ENCODE results near the gene IRF5.

IRF5 gene, protein sequence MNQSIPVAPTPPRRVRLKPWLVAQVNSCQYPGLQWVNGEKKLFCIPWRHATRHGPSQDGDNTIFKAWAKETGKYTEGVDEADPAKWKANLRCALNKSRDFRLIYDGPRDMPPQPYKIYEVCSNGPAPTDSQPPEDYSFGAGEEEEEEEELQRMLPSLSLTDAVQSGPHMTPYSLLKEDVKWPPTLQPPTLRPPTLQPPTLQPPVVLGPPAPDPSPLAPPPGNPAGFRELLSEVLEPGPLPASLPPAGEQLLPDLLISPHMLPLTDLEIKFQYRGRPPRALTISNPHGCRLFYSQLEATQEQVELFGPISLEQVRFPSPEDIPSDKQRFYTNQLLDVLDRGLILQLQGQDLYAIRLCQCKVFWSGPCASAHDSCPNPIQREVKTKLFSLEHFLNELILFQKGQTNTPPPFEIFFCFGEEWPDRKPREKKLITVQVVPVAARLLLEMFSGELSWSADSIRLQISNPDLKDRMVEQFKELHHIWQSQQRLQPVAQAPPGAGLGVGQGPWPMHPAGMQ

DNA sequence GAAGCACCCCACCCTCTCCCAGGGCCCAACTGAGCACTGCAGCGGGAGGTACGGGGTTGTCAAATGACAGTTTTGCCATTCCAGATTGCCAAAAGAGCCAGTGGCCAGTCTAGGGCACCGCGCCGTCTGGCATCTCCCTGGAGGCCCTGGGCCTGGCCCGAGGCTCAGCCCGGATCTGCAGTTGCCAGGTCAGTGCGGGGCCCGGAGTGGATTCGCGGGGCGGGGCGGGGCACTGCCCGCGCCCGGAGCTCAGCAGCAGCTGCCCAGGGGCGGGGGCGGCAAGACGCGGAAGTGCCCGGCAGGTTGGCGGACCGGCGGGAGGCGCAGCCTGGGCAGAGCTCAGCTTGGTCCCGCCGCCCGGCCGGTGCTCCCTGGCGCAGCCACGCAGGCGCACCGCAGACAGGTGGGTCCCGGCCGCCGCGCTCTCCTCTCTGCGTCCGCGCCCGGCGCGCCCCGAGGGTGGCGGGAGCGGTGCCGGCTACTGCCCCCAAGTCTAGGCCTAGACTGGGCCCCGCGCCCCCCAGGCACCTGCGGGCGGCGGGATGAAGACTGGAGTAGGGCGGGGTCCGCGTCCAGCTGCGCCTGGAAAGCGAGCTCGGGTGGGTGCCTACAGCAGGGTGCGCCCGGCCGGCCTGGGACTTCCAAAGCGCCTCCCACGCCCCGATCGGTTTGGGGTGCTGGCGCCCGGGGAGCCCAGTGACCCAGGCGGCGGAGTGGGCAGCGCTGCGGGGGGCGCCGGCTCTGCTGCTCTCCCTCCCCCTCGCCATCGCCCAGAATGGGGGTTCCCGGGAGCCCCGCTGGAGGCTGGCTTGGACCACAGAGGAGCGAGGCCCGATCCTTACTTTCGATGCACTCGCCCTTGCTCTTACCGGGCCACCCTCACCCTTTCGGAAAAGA lies at the start of gene IRF5:
TSS of gene IRF5 (plus strand) at position 281 of the 897 bp plus-strand sequence. CDS start 4,155 bp downstream, outside the sequence.
- peak; percentile 65 for DNase-seq

DNA sequence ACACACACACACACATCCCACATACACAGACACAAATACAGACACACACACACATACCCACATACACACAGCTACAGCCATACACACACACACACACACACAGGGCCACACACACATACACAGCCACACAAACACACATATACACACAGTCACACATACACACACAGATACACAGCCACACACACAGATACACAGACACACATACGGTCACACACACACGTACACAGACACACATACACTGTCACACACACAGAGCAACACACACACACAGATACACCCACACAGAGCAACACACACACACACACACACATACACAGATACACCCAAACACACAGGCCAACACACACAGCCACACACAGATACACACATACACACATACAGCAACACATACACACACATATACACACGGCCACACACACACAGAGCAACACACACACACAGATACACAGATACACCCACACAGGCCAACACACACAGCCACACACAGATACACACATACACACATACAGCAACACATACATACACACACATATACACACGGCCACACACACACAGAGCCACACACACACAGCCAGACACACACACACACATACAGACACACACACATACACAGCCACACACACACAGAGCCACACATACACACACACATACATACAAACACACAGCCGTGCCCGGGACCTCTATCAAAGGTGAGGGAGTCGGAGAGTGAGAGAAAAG lies 49.5 kb upstream of the IRF5 start:
- DNase-seq, result no peak

DNA sequence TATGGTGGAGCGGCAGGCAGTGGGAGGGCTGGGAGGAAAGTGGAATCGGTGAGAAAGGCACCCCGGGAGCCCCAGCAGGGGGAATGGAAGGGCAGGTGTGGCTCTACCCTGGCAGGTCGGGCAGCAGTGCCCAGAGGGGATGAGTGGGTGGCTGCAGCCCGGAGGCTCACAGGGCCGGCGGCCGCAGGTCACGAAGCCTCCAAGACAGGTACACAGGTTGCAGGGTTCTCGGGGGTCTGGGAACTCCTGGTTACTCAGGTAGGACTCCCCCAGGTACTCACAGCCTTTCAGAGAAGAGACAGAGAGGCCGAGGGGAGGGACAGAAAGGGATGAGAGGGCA lies 49.0 kb upstream of the IRF5 start:
- DNase-seq, result no peak

DNA sequence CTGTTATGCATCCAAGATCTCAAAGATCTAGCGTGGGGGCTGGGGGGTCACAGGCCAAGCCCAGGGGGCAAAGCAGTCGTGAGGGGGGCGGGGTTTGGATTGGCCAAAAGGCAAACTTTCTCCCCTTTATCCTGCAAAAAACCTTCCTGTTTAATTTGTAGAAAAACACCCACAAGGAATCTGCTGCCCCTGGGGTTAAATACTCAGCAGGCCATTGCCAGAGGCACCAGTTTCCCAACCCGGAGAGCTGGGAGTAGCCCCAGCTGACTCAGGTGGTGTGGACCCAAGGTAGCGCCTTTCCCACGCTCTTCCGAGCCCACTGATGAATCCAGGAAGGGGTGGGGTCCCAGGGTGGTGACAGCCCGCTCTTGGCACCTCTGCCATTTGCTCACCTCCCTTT lies 48.6 kb upstream of the IRF5 start:
- no peak for DNase-seq

DNA sequence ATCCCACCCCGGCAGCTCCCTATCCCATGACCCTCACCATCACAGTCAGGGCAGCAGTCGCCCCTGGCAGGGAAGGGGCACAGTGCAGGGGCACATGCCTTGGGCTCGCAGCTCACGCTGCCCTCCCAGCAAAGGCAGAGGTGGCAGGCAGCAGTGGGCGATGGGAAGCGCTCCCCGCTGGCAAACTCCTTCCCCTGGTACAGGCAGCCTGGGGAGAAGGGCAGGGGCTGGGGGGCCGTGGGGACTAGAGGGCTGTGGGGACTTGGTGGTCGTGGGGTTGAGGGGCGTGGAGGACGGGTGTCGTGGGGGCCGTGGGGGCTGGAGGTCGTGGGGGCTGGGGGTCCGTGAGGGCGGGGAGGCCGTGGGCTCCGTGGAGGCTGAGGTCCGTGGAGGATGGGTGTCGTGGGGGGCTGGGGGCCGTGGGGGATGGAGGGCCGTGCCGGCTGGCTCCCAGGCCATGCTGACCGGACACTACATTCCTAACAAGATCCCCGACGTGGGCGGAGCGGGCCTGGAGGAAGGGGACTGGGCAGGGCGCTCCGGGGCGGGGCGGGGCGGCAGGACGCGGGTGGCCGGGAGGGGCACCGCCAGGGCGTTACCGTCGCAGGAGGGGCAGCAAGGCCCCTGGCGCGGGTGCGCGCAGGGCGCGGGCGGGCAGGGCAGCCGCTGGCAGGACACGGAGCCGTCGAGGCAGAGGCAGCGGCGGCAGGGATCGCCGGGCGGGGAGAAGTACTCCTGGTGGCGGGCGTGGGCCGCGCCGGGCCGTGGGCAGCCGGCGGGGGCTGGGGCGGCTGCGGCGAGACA lies 47.2 kb upstream of the IRF5 start:
- no peak for DNase-seq

DNA sequence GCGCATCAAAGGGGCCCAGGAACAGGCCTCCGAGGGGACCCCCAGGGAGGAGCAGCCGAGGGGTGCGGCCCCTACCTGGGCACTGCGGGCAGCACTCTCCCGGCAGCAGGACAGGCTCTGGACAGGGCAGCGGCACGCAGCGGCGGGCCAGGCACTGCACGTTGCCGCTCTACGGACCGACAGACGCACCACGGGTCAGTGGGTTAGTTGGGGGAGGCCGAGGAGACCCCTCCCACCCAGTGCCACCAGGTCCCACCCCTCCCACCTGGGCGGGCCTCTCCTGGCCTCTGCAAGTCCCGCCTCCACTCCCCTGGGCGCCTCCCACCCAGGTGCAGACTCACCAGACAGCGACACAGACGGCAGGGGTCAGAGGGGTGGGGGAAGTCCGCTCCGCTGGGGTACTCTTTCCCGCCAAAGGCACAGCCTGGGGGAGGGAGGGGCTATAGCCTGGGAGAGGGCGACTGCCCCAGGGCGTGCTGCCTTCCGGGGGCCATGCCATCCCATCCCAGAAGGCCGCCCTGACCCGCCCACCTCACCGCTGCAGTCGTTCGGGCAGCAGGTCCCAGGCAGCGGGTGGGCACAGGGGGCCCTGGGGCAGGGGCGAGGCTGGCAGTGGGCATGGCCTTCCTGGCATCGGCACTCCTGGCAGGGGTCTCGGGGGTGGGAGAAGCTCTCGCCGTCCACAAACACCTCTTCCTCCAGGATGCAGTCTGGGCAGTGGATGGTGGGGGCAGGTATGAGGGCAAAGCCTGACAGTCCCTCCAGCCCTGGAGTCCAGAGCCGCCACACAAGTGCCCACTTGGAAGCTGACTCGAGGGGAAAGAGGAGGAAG lies 46.4 kb upstream of the IRF5 start:
- DNase-seq, result no peak

DNA sequence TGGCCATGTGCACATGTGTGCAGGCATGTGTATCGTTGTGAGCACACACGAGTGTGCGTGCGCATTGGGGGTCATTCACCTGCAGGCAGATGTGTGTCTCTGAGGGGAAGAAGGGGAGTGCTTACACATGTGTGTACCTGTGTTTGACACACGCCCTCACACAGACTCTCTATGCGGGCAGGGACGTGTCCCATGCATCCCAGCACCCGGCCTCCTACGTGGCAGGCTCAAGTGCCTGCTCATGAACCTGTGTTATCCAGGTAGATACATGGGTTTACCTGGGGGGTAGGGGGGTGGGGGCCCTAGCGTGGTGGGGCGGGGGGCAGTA lies 45.8 kb upstream of the IRF5 start:
- DNase-seq, result no peak

DNA sequence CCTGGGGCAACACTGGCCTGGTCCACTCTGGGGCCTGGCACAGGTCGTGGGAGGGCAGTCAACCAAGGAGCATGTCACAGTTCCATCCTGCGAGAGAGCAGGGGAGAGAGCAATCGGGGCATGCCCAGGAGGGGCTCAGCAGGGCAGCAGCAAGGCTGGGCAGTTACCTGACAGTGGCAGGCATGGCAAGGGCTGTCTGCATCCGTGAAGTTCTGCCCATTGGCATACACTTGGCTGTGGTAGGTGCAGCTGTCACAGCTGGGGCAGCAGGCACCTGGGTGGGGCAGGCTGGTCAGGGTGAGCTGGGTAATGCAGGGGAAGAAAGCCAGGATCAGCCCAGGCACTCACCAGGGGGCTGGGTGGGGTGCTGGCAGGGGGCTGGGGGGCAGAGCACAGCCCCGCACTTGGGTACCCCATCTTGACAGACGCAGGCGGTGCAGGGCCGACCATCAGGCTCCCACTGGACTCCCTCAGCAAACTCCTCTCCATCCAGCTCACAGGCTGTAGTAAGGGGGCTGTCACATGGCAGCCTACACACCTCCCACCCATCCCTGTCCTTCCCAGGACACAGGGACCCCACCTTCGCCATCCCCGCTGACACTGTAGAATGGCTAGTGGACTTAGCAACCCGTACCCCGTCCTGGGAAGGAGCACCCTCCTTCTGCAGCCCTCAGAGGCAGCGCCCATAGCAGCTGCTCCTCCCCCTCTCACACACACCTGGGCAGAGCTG lies 45.0 kb upstream of the IRF5 start:
- no peak for DNase-seq

DNA sequence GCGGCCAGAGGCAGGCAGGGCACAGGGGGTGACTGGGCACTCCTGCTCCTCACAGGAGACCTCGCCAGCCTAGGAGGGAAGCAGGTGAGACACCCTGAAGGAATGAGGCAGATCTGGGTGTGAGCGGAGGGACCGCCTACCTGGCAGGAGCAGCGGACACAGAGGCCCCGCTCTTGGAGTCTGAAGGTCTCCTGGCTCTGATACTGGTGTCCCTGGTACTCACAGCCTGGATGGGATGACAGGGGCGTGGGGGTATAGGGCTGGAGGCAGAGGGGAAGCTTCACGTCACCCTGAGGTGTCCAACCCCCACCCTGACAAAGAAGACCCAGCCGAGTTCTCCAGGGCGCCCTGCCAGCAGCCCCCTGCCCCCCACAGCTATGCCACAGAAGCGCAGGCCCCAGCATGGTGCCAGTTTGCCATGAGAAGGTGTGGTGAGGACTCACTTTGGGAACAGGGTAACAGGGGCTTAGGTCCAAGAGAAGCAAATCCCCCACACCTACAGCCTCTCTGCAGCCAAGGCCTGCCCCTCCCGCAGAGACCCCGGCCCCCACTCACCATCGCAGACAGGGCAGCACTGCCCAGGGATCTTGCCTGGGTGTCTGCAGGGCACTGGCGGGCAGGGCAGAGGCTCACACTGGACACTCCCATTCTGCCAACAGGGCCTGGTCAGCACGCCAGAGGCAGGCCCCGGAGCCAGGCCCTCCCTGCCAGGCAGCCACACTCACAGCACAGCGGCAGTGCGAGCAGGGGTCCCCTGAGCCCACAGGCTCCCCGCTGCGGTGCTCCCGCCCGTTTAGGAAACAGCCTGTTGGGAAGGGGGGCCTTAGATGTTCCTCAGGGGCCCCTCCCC lies 44.3 kb upstream of the IRF5 start:
- no peak for DNase-seq

DNA sequence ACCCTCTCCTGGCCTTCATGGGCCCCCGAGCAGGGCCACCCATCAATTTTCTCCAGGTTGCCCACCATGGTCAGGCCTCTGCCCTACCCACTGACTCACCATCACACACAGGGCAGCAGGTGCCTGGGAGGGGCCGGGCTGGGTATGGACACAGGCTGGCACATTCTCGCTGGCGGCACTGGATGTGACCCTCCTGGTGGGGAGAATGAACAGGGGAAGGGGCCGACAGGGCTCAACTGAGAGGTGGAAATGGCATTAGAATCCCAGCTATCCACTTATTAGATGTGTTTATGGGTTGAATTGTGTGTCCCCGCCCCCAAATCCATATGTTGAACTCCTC lies 43.7 kb upstream of the IRF5 start:
- no peak for DNase-seq

DNA sequence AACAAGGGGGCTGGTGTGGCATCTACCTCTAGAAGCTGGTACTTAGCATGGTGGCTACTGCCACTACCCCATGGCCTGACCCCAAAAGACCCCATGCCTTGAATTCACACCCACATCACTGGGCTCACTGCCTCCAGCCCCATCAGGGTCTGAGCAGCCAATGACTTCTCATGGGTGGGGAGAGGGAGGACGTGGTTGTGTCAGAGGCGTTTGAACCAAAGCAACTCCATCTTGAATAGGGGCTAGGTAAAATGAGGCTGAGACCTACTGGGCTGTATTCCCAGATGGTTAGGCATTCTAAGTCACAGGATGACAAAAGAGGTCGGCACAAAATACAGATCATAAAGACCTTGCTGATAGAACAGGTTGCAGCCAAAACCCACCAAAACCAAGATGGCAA lies 42.4 kb upstream of the IRF5 start:
- no peak for DNase-seq

DNA sequence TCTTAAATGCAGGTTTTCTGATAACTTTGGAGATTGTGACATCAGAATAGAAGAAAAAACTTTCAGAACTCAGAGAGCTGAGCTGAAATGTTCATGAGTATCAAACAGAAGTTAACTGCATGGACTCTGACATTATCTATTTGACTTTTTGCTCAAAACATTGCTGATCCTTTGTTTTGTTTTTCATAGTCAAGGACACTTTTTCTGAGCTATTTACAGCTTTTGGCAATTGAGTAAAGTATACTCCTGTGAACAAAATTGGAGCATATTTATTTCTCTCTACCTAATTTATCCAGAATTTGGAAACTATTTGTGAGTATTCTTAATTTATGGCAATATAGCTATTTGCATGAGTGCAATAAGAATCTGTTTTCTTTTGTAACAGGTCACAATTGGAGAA lies 38.3 kb upstream of the IRF5 start:
- no peak for DNase-seq

DNA sequence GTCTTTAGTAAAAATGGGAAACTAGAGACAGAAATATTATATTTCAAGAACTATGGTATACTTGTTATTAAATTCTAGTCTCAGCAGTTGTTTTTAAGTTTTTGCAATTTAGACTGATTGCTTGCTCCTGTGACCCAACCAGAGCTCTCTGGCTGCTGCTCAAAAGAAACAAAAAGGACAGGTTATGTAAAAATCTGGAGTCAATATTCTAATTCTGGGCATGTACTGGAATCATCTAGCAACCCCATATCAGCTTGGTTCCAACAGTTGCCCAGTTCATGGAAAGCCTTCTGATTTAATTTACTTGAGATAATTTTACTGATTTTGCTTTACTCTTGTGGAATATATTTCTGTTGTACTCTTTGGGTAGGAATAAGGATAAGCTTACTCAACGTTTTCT lies 37.5 kb upstream of the IRF5 start:
- DNase-seq, result no peak

DNA sequence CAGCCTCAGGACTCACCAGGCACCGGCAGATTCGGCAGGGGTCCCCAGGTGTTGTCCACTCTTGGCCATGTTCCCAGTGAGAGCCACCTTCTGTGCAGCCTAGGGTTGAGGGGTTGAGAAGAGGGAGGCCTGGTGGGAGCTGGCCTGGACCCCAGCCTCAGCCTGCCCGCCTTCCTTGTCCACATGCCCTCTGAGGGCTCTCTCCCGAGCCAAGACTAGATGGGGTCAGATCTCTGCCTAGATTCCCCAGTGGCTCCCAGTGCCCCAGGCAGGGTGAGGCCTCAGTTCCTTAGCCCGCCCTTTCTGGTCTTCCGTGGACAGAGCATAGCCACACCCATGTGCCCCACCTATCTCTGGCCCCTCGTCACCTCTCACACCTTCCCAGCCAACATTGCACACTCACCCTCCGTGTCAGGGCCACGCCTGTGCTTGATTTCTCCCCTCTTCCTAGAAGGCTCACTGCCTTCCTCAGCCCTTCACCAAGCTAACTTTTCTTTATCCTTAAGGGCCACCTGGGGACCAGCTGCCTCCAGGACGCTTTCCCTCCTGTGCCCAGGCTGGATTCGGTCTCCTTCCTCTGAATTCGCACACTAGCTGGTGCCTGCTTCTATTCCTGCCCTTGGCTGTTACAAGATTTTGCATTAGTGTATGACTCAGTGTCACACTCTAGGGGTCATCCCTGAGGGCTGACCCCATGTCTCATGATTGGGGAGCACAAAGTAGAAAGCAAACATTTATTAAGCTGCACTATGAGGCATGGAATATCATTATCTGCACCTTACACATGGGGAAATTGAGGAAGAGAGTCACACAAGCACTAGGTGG lies 34.8 kb upstream of the IRF5 start:
- no peak for DNase-seq

DNA sequence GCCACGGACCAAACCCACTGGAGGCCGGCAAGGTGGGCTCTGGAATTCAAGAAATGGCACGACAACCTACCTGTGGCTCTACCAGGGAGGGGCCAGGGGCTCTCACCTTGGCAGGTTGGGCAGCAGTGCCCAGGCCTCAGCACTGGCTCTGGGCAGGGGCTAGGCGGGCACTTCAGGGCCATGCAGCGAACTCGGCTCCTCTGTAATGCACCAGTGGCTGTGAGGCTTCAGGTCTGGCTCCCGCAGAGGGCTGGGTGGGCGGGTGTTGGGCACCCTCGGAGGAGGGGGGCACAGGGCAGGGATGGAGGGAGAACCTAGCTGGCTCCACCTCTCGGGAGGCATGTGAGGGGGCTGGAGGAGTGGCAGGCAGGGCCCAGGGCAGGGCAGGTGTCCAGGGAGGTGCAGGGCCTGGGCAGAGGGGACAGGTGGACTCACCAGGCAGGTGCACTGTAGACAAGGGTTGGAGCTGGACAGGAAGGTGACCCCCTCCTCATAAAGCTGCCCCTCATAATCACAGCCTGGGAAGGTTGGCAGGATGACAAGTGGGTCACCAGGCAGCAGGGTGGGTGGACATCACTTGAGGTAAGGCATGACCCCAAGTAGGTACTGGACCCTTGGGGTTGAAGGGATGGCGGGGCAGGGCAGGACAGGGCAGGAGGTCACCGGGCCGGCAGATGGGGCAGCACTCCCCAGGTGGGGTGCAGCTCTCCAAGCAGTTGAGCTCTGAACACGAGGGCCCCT lies 33.9 kb upstream of the IRF5 start:
- no peak for DNase-seq

DNA sequence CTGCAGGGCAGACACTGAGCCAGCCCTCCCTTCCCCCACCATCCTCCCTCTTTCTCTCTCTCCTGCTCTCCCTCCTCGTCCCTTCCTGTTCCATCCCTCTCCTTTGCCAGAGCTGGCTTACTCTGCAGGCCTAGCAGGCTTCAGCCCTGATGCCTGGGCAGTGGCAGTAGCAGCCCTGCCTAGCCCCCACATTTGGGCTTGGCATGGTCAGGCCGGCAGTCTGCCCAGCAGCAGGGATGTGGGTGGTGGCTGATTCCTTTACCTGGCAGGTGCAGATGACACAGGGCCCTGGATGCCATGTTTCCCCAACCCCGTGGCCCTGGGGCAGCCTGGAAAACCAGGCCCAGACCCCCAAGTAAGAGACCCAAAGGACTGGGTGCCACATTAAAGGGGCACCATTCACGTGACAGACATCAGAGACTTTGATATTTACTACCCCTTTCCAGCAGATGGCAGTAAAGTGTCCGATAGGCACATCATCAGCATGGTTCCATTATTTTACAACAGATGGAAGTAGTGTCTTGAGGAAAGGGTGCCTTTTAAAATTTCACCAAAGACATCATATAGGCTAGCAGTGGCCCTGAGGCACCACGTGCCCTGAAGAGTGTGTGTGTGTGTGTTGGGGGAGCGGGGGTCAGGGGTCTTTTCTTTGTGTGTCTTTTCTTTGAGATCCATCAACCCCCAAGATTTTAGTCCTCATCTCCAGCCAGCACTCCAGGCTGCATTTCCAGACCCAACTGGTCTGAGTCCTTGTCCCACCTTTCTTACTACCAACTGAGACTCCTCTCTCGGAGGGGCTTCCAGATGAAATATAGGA lies 33.1 kb upstream of the IRF5 start:
- no peak for DNase-seq

DNA sequence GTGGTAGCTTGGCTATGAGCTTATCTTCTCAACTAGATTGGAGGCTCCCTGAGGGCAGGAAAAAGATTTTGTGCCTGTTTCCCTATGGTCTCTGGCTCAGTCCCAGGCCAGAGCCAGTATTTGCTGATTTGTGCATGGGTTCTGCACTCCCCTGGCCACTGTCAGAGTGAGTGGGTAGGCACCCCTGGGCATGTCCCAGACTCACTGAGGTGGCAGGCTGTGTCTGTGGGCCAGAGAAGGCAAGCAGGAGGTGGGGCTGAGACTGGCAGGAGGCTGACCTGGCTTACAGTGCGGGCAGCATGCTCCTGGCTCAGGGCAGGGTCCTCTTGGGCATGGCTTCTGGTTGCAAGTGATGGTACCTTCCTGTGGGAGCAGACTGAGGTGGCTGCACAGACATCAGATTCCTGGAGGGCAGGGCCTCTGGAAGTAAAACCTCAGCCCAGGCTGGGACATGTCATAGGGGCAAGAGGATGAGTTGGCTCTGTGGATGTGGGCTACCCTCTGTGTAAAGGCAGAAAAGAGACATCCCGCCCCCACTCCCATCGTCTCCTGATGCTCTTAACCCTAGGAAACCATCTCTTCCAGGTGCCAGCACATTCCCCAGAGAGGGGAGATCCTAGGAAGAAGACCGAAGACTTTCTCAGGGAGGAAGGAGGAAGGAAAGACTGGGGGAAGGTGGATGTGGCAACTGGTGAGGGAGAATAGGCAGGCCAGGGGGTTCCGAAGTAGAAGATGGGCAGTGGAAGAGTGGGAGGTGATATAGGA lies 31.5 kb upstream of the IRF5 start:
- DNase-seq, result no peak
